Right kidney (tissue), 1 donor: ENCODE results near the gene OSBP2.
"Not testable (repeated sequence)": the region's sequence is repeated elsewhere in the genome, so short reads cannot be mapped to it uniquely, and the experiment has no call there.

ENCODE experiments used
- DNase-seq: peaks from one replicate; pipeline ENCODE4 v3.0.0-alpha.2; 2016

OSBP2 gene

GRCh38 chr22:30763815-30764673 is 69.4 kb downstream of the OSBP2 start:
- peak; percentile 29 for DNase-seq

GRCh38 chr22:30767661-30768060 is 73.0 kb downstream of the OSBP2 start:
- no peak for DNase-seq

DNA sequence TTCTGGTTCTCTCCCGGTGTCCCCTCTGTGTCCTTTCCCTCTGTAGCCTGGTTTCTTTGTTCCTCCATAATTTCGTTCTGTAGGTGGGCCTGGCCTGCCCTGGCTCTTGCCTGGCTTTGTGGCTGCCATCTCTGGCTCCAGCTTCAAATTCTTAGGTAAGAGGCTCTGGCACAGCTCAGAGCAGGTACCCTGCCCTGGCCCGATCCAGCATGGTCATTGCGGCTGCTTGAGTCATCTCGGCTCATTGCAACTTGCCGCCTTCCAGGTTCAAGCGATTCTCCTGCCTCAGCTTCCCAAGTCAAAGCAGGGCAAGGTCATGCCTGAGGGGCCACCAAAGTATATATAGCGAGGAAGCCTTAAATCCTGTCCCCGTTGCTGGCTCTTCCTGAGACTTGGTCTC is 76.0 kb downstream of the OSBP2 start:
- no peak for DNase-seq

DNA sequence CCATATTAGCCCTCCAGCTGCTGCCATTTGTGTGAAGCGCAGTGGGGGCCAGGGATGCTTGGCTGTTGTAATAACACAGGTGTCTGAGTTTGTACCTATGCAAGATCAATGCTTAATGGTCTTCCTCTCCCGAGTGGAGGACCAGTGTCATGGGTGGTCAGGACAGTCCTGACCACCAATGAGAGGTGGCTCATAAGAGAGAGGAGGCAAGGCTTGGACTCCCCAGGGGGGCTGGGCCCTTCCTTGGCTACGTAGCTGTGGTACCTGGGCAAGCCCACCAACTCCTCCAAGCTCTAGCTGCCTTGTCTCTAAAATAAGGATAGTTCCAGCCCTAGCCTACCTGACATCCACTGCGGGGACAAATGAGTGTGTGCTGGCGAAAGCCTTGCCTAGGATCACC is 79.2 kb downstream of the OSBP2 start:
- no peak for DNase-seq

- no peak for DNase-seq
These were observed 79.9 kb downstream of the OSBP2 start for GRCh38 chr22:30774566-30774965.

- DNase-seq = no peak
These were observed 81.8 kb downstream of the OSBP2 start for GRCh38 chr22:30776476-30776875.

- DNase-seq = not testable (repeated sequence)
These were observed 82.5 kb downstream of the OSBP2 start for GRCh38 chr22:30777146-30777545.

GRCh38 chr22:30777587-30777986 is 82.9 kb downstream of the OSBP2 start:
- DNase-seq = no peak

GRCh38 chr22:30778261-30778660 is 83.6 kb downstream of the OSBP2 start:
- no peak for DNase-seq

GRCh38 chr22:30780026-30780425 is 85.4 kb downstream of the OSBP2 start:
- DNase-seq = no peak

- no peak for DNase-seq
These were observed 86.7 kb downstream of the OSBP2 start for GRCh38 chr22:30781271-30781875.

DNA sequence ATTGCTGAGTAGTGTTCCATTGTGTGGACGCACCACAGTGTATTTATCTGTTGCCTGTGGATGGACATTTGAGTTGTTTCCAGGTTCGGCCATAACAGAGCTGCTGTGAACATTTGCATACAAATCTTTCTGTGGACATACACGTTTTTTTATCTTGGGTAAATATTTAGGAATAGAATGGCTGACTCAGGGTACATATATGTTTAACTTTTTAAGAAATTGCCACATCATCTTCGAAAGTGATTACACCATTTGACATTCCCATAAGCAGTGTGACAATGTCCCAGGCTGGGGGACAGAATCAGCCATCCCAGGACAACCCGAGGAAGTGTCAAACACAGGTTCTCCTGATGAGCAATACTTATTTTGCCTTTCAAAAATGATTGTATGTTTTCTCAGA is 87.9 kb downstream of the OSBP2 start:
- DNase-seq = no peak

- no peak for DNase-seq
These were observed 88.3 kb downstream of the OSBP2 start for GRCh38 chr22:30783021-30783420.

GRCh38 chr22:30785527-30785926 is 90.9 kb downstream of the OSBP2 start:
- DNase-seq = no peak

- no peak for DNase-seq
These were observed 95.7 kb downstream of the OSBP2 start for GRCh38 chr22:30790366-30790765.

DNA sequence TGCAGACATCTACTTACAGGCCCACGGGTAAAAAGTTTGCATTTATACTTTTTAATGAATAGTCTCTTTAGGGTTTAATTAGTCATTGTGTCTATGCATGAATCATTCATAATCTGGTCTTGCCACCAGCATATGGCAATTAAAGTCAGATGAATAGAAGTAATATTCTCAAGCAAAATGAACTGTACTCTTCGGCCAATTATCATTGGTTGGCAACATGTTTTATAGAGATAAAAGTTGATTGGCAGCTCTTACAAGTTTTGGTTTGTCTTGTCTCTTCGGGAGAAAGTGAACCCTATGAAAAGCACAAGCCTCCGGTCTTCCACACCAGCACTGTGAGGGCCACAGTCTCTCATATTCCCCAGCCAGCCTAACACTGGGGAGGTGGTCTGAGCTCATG is 97.8 kb downstream of the OSBP2 start:
- DNase-seq = no peak

GRCh38 chr22:30795118-30795517 is 100.4 kb downstream of the OSBP2 start:
- DNase-seq = no peak

DNA sequence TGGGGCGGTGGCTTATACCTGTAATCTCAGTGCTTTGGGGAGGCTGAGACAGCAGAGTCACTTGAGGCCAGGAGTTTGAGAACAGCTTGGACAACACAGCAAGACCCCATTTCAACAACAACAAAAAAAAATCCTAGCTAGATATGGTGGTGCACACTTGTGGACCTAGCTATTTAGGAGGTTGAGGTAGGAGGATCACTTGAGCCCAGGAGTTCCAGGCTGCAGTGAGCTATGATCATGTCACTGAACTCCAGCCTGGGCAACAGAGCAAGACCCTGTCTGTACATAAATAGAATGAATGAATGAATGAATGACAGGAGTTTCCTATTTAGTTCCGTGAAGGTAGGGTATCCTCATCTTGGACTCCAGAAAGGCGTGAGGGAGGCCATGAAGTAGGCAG is 107.0 kb downstream of the OSBP2 start:
- DNase-seq = no peak

DNA sequence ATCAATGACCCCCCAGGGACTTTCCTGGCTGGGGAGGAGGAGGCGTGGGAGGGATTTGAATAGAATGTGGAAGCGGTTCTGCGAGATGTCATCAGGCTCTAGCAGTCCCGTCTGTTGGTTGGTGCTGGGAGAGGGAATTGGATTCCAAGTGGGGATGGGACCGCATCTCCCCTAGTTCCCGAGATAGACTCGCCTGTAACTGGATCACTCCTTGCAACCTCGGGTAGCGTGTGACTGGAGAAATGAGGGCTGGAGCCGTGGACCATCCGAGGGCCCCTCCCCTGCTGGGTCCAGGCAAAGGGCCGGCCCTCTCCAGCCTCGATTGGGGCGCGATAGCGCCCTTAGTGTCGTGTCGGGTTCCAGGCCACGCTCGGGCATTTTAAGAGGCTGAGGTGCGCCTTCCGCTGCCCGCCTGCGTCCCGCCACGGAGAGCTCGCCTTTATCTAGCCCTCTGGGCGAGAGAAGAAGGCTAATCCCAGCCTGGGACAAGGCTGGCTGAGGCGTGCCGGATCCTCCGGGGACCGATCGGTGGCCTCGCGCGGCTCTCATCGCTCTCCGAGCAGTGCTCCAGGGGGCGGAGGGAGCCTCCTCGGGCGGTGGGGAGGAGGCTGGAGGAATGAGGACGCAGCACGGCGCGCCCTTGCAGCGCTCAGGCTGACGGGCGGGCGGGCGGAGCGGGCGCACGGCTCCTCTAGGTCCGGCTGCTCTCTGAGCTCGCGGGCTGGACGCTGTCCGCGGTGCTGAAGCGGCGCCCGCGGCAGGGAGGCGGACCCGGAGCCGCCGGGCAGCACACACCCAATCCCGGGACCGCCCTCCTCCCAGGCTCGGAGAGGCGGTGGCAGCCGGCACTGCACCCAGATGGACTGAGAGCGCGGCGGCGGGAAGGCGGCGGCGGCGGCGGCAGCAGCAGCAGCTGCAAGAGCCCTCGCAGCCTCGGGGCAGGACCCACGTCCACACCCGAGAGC is 107.8 kb downstream of the OSBP2 start:
- peak; percentile 84 for DNase-seq

DNA sequence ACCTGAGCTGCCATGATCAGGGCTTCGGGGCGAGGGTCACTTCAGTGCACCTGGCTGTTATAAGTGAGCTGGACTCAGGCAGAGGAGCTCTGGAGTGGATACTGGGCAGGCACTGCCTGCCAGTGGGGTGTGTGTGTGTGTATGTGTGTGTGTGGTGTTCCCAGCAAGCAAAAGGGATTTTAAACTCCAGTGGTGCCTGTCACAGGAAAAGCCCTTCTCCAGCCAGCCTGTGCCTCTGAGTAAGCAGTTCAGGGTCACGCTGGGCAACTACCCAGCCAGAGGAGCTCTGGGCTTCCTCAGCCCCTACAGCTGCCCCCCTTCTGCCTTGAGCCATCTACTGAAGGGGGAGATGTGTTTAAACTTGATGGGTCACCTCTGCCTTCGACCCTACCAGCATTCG is 109.0 kb downstream of the OSBP2 start:
- no peak for DNase-seq

GRCh38 chr22:30804626-30805025 is 110.0 kb downstream of the OSBP2 start:
- no peak for DNase-seq

GRCh38 chr22:30806391-30806861 is 111.8 kb downstream of the OSBP2 start:
- DNase-seq = no peak

GRCh38 chr22:30809086-30809485 is 114.4 kb downstream of the OSBP2 start:
- no peak for DNase-seq
